H9 (cell line): ENCODE data around the gene RUNX1. TPM values are rescaled to one million over a fixed set of nuclear protein-coding genes. Genes with fewer than 3 reads are reported as not detected.

ENCODE experiments used
- DNase-seq: peaks from one replicate; pipeline ENCODE4 v3.0.0-alpha.2; 2017
- H2AFZ ChIP-seq: one replicate; pipeline ENCODE4 v1.6.1; 2013; ENCODE audit warnings: mild to moderate bottlenecking, low read length, control low read depth, moderate library complexity
- H2AK5ac ChIP-seq: 2 replicates; pipeline ENCODE4 v1.6.1; 2013; ENCODE audit warnings: low read length, control low read depth, mixed read lengths; ENCODE audit not compliant: insufficient read length
- H2BK120ac ChIP-seq: one replicate; pipeline ENCODE4 v1.6.1; 2013; ENCODE audit warnings: low read depth, mild to moderate bottlenecking, low read length, control low read depth, inconsistent platforms; ENCODE audit not compliant: poor library complexity, severe bottlenecking
- H2BK12ac ChIP-seq: 2 replicates; pipeline ENCODE4 v1.6.1; 2013; ENCODE audit warnings: low read length, control low read depth, mixed read lengths, low read depth; ENCODE audit not compliant: insufficient read length
- H2BK15ac ChIP-seq: 2 replicates; pipeline ENCODE4 v1.6.1; 2013; ENCODE audit warnings: low read depth, low read length, control low read depth
- H2BK20ac ChIP-seq: one replicate; pipeline ENCODE4 v1.6.1; 2013; ENCODE audit warnings: low read depth, mild to moderate bottlenecking, low read length, control low read depth, inconsistent platforms; ENCODE audit not compliant: poor library complexity, severe bottlenecking
- H2BK5ac ChIP-seq: 2 replicates; pipeline ENCODE4 v1.6.1; 2013; ENCODE audit warnings: low read length, control low read depth, mixed read lengths; ENCODE audit not compliant: insufficient read length
- H3K14ac ChIP-seq: 2 replicates; pipeline ENCODE4 v1.6.1; 2013; ENCODE audit warnings: low read length, control low read depth; ENCODE audit not compliant: insufficient read depth
- H3K18ac ChIP-seq: 2 replicates; pipeline ENCODE4 v1.6.1; 2013; ENCODE audit warnings: low read depth, mild to moderate bottlenecking, mixed read lengths, low read length, control low read depth; ENCODE audit not compliant: insufficient read length
- H3K23ac ChIP-seq: 2 replicates; pipeline ENCODE4 v1.6.1; 2013; ENCODE audit warnings: low read length, control low read depth, mixed read lengths, low read depth; ENCODE audit not compliant: insufficient read length
- H3K23me2 ChIP-seq: 2 replicates; pipeline ENCODE4 v1.6.1; 2013; ENCODE audit warnings: low read depth, mild to moderate bottlenecking, mixed read lengths, low read length, control low read depth; ENCODE audit not compliant: insufficient read length, poor library complexity, severe bottlenecking
- H3K27ac ChIP-seq: 2 replicates; pipeline ENCODE4 v1.5.1; 2013; ENCODE audit warnings: low read length, control low read depth, mixed read lengths, low read depth; ENCODE audit not compliant: insufficient read length
- H3K27me3 ChIP-seq: 2 replicates; pipeline ENCODE4 v1.6.1; 2013; ENCODE audit warnings: low read length, control low read depth, inconsistent platforms; ENCODE audit not compliant: insufficient read depth
- H3K4ac ChIP-seq: 2 replicates; pipeline ENCODE4 v1.6.1; 2013; ENCODE audit warnings: low read depth, mild to moderate bottlenecking, control low read depth, inconsistent platforms, low read length, moderate library complexity
- H3K4me1 ChIP-seq: 2 replicates; pipeline ENCODE4 v1.6.1; 2013; ENCODE audit warnings: low read length, control low read depth, inconsistent platforms; ENCODE audit not compliant: insufficient read depth
- H3K4me2 ChIP-seq: 2 replicates; pipeline ENCODE4 v1.6.1; 2013; ENCODE audit warnings: low read length, control low read depth, mixed read lengths; ENCODE audit not compliant: insufficient read length, insufficient read depth
- H3K56ac ChIP-seq: 2 replicates; pipeline ENCODE4 v1.6.1; 2013; ENCODE audit warnings: low read depth, mild to moderate bottlenecking, mixed read lengths, low read length, control low read depth; ENCODE audit not compliant: insufficient read length
- H3K79me1 ChIP-seq: 2 replicates; pipeline ENCODE4 v1.6.1; 2013; ENCODE audit warnings: low read depth, mild to moderate bottlenecking, moderate library complexity, low read length, control low read depth, inconsistent platforms; ENCODE audit not compliant: insufficient read depth, poor library complexity, severe bottlenecking
- H3K79me2 ChIP-seq: 2 replicates; pipeline ENCODE4 v1.6.1; 2013; ENCODE audit warnings: low read length, control low read depth, inconsistent platforms; ENCODE audit not compliant: insufficient read depth
- H3K9ac ChIP-seq: 2 replicates; pipeline ENCODE4 v1.6.1; 2013; ENCODE audit warnings: low read length, control low read depth, mixed read lengths; ENCODE audit not compliant: insufficient read length; ENCODE audit errors: extremely low read depth
- H3K9me3 ChIP-seq: one replicate; pipeline ENCODE4 v1.6.1; 2013; ENCODE audit warnings: low read depth, low read length, inconsistent platforms; ENCODE audit not compliant: control insufficient read depth
- H3T11ph ChIP-seq: one replicate; pipeline ENCODE4 v1.6.1; 2013; ENCODE audit warnings: mild to moderate bottlenecking, low read length, control low read depth, inconsistent platforms
- H4K20me1 ChIP-seq: one replicate; pipeline ENCODE4 v1.6.1; 2013; ENCODE audit not compliant: control insufficient read depth, insufficient read length, insufficient read depth
- H4K5ac ChIP-seq: 2 replicates; pipeline ENCODE4 v1.6.1; 2013; ENCODE audit warnings: low read depth, mild to moderate bottlenecking, mixed read lengths, low read length, control low read depth; ENCODE audit not compliant: insufficient read length
- H4K8ac ChIP-seq: replicated peaks from 2 replicates; pipeline ENCODE4 v1.6.1; 2013; ENCODE audit warnings: low read length, control low read depth, mixed read lengths, low read depth; ENCODE audit not compliant: insufficient read length
- H4K91ac ChIP-seq: 2 replicates; pipeline ENCODE4 v1.6.1; 2013; ENCODE audit warnings: low read depth, mild to moderate bottlenecking, moderate library complexity, mixed read lengths, low read length, control low read depth; ENCODE audit not compliant: insufficient read length
- H3K27ac Mint-ChIP-seq, 3 experiments: 2 replicates in 2 of 3; 3 replicates in 1 of 3; pipeline ENCODE4 v1.8.0; 2020 to 2021; ENCODE audit warnings: mixed read lengths in 3 of 3, mild to moderate bottlenecking in 1 of 3, moderate library complexity in 1 of 3
- H3K27me3 Mint-ChIP-seq: 2 replicates; pipeline ENCODE4 v1.8.0; 2021; ENCODE audit warnings: low read depth, mild to moderate bottlenecking, moderate library complexity, mixed read lengths
- H3K36me3 Mint-ChIP-seq, 3 experiments: 2 replicates in 2 of 3; 3 replicates in 1 of 3; pipeline ENCODE4 v1.8.0; 2020 to 2021; ENCODE audit warnings: low read depth in 3 of 3, mixed read lengths in 3 of 3; ENCODE audit not compliant: insufficient read depth in 1 of 3
- H3K4me1 Mint-ChIP-seq, 2 experiments: 2 replicates each; pipeline ENCODE4 v1.8.0; 2020; ENCODE audit warnings: mixed read lengths in 2 of 2
- H3K4me3 Mint-ChIP-seq, 2 experiments: 2 replicates in 1 of 2; 3 replicates in 1 of 2; pipeline ENCODE4 v1.8.0; 2020 to 2021; ENCODE audit warnings: mild to moderate bottlenecking in 2 of 2, mixed read lengths in 2 of 2, moderate library complexity in 1 of 2
- H3K9me3 Mint-ChIP-seq, 2 experiments: 2 replicates in 1 of 2; 3 replicates in 1 of 2; pipeline ENCODE4 v1.8.0; 2020; ENCODE audit warnings: mild to moderate bottlenecking in 2 of 2, mixed read lengths in 2 of 2, moderate library complexity in 1 of 2
- CTCF ChIP-seq: fragments of 200-600 bp; sonication (generic); conservative IDR thresholded peaks from 3 replicates; pipeline ENCODE4 v1.8.0; 2021; ENCODE audit warnings: antibody characterized with exemption, mild to moderate bottlenecking
- WGBS: extraction: QIAGEN DNeasy Blood & Tissue Kit; methylation state at CpG from one replicate; pipeline ENCODE4 v1.1.7; 2013; ENCODE audit warnings: missing lambda C conversion rate, low lambda C conversion rate, mixed read lengths; ENCODE audit not compliant: insufficient read length; ENCODE audit errors: extremely low coverage; 5-methylcytosine and 5-hydroxymethylcytosine counted together
- total RNA-seq: library from RNA; stranded (reverse); gene quantifications from 2 replicates; pipeline ENCODE4 v1.2.1, GENCODE V29; 2021

The RUNX1 gene
- total RNA-seq, 1 experiment from 2014 or later = 0.72 TPM

- Mint-ChIP-seq H3K4me3 (no peak overlapping the region), H3K4me1 (no peaks in the 10 kb centered on the region), H3K36me3 (no peaks in the 10 kb centered on the region), H3K27me3 (peaks cover 12% of the 10 kb centered on the region), H3K9me3 (peaks cover 0 to 3% of the 10 kb centered on the region in 2 experiments; a peak in 2 of 5 replicates), H3K27ac (no peak overlapping the region)
- Histone ChIP-seq H2AK5ac (no peak overlapping the region), H3K56ac (no peak overlapping the region), H3K23me2 (no peaks in the 10 kb centered on the region), H2AFZ (no peak overlapping the region), H4K5ac (no peak overlapping the region), H4K8ac (no peak overlapping the region), H2BK12ac (no peak overlapping the region), H3K79me2 (no peaks in the 10 kb centered on the region), H3K18ac (no peak overlapping the region), H3K4ac (no peak overlapping the region), H3K9ac (no peak overlapping the region), H3K4me2 (no peak overlapping the region), H4K20me1 (no peaks in the 10 kb centered on the region), H2BK5ac (no peak overlapping the region), H2BK120ac (no peak overlapping the region), H3K27ac (no peak overlapping the region), H3T11ph (no peak overlapping the region), H3K23ac (no peak overlapping the region), H3K27me3 (no peaks in the 10 kb centered on the region), H3K9me3 (no peaks in the 10 kb centered on the region), H2BK20ac (no peak overlapping the region), H3K79me1 (no peaks in the 10 kb centered on the region), H4K91ac (no peak overlapping the region), H2BK15ac (no peak overlapping the region), H3K14ac (no peak overlapping the region), H3K4me1 (no peaks in the 10 kb centered on the region)
- no peak for TF ChIP-seq CTCF
- DNase-seq = no peak
- WGBS = no CpG with 5 or more reads among the region's 3 CpGs
Measured at GRCh38 chr21:34744801-34745200, 304.3 kb downstream of the RUNX1 start.
